ENCODE data around the gene SIGLEC11.
"Not testable (repeated sequence)": the region's sequence is repeated elsewhere in the genome, so short reads cannot be mapped to it uniquely, and the experiment has no call there.

SIGLEC11 gene, protein sequence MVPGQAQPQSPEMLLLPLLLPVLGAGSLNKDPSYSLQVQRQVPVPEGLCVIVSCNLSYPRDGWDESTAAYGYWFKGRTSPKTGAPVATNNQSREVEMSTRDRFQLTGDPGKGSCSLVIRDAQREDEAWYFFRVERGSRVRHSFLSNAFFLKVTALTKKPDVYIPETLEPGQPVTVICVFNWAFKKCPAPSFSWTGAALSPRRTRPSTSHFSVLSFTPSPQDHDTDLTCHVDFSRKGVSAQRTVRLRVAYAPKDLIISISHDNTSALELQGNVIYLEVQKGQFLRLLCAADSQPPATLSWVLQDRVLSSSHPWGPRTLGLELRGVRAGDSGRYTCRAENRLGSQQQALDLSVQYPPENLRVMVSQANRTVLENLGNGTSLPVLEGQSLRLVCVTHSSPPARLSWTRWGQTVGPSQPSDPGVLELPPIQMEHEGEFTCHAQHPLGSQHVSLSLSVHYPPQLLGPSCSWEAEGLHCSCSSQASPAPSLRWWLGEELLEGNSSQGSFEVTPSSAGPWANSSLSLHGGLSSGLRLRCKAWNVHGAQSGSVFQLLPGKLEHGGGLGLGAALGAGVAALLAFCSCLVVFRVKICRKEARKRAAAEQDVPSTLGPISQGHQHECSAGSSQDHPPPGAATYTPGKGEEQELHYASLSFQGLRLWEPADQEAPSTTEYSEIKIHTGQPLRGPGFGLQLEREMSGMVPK

DNA sequence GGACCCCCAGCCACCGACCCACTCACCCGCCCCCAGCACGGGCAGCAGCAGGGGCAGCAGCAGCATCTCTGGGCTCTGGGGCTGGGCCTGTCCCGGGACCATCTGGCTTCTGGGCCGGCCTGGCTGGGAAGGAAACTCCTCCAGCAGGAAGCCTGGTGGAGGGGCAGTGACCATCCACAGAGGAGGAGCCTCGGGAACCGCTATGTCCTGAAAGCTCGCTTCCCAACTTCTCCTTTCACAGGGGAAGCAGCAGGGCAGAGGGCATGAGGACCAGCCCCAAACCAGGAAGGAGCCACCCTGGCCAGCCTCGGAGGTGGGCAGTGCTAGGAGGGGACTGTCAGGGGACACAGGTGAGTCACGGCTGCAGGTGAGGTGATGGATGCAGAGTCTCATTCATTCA, at the start of gene SIGLEC11:
TSS of gene SIGLEC11 (minus strand) at position 193 of the 400 bp plus-strand sequence. CDS start at position 102, 91 bp downstream.
- not testable (repeated sequence) for DNase-seq

DNA sequence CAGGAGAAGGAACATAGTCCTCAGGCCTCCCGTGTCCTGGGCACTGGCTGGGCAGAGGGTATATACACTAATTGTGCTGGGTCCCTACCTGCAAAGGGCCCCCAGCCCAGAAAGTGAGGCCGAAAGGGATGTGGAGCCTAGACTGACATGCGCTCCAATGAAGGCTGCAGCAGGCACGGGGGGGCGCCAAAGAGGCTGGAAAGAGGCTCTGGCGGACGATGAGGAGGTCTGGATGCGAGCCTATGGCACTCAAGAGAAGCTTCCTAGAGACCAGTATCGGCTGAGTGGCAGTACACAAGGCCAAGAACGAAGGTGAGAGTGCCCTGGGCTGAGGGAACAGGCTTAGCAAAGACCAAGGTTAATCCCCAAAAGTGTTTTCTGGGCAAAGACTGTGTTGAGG, 47.6 kb upstream of the SIGLEC11 start:
- no peak for DNase-seq

DNA sequence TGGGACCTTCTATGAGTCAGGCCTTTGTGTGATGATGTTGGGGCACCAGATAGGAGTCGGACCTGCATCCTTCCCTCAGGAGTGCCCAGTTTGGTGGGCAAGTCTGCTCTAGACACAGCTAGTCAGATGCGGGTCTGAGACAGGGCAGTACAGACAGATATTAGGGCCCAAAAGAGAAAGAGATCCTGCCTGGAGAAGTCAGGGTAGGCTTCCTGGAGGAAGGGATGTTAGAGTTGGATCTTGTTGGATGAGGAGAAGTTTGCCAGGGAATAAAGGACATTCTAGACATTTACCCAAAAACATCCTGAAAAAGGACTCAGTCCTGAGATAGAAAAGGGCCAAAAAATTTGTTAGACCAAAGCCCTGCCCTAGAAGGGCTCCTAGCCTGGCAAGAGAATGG, 47.0 kb upstream of the SIGLEC11 start:
- DNase-seq = no peak

DNA sequence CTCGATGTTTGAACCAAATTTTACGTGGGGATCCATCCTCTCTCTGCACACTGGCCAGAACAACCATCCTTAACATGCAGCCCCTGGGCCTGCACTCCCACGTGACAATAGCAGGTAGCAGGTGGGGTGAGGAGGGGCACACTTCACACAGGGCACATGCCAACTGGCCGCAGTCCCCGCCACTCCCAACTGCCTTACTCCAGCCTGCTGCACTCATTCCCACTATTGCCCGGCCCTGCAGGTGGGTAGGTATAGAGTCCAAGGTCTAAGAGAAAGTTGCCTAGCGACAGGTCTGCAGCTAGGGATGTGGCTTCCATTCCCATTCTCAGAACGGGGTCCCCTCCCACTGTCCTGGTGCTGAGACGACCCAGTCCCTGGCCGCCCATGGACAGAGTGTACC, 46.2 kb upstream of the SIGLEC11 start:
- no peak for DNase-seq

DNA sequence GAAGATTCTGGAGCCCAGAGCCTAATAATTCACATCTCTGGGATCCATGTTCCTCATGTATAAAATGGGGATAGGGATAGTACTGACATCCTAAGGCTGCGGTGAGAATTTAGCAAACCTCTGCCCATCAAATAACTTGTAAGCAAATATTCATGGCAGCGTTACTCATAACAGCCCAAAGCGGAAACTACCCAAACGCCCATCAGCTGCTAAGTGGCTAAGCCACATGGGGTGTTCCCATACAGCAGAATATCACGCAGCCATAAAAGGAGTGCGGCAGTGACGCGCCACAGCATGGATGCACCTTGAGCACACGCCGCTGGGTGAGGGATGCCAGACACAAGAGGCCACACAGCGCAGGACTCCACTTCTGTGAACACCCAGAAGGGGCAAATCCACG, 44.5 kb upstream of the SIGLEC11 start:
- no peak for DNase-seq

DNA sequence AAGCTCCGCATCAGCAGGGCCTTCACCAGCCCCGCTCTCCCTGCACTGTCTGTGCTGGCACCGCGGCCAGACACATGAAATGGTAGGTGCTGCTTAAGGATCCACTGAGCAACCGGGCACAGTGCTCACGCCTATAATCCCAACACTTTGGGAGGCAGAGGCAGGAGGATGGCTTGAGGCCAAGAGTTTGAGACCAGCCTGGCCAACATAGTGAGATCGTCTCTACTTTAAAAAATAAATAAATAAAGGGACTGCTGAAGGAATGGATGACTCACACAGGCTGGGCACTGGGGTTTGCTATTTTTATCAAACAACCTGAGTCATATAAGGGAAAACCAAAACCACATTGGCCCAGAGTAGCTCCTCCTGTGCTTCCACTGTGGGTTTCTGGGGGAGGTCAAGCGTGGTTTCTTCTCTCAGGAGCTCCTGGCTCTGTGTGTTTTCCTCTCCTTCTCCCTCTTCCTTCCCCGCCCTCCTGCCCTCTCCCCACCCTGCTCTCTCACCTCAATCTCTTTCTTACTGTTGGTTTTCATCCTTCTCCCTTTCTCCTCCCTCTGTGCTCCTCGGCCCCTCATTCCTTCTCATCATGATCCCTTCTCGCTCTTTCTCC, 42.9 kb upstream of the SIGLEC11 start:
- peak in 1 of 2 donors; percentile 15 for DNase-seq

DNA sequence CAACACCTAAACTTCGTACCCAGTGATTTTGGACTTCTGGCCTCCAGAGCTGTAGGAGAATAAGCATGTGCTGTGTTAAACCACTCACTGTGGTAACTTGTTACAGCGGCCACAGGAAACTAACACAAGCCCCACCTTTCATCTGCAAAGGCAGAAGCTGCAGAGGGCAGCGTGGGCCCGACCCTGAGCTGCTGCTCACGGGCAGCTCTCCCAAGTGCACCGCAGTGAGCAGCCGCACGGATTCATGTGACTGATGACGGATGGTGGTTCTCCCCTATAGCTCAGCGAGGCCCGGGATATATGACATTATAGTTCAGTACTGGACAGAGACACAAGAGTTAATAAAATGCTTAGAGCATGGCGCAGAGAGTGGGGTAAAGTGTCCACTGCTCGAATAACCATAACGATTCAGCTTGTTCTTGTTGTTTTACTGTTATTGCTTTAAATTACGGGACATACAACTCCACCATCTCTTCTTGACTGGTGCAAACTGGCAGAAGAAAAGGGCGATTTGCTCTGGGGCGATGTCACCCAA, 42.3 kb upstream of the SIGLEC11 start:
- DNase-seq = no peak

DNA sequence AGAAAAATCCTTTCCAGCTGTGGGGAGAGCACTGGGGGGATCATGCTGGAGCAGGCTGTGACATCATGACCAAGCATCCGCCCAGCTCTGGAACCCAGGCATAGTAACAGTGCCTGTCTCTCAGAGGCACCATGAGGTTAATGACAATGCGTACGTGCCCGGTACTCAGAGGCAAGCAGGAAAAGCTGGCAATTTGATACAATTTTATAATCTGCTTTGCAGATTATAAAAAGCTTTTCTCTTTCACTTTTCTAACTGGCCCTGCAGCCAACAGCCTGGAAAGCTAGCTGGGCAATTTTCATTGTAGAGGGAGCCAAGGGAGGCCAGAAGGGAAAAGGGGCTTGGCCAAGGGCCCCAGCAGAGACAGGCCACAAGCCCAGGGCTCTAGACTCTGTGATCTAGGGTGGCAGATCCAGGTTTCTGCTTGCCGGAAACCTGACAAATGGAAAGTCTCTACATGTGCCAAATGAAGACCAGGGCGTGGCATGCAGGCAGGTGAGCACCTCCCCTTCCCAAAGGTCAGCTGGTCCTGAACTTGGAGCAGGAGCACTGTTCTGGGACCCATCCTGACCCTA, 41.5 kb upstream of the SIGLEC11 start:
- no peak for DNase-seq

DNA sequence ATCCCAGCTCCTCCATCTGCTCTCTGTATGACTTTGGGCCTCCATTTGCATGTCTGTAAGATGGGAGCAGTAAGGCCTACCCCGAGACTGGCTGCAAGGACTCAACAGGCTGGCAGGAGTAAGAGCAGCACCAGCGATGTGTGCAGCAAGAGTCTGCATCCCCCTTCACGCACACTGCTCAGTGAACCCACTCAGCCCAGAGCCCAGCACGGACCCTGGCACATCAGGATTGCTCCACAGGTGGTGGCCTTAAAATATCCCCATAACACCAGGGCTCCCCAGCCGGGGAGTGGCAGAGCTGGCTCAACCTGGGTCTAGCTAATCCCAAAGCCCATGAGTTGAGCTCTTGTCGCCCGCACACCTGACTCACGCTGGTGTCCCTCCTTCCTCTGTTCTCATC, 40.8 kb upstream of the SIGLEC11 start:
- DNase-seq = no peak

DNA sequence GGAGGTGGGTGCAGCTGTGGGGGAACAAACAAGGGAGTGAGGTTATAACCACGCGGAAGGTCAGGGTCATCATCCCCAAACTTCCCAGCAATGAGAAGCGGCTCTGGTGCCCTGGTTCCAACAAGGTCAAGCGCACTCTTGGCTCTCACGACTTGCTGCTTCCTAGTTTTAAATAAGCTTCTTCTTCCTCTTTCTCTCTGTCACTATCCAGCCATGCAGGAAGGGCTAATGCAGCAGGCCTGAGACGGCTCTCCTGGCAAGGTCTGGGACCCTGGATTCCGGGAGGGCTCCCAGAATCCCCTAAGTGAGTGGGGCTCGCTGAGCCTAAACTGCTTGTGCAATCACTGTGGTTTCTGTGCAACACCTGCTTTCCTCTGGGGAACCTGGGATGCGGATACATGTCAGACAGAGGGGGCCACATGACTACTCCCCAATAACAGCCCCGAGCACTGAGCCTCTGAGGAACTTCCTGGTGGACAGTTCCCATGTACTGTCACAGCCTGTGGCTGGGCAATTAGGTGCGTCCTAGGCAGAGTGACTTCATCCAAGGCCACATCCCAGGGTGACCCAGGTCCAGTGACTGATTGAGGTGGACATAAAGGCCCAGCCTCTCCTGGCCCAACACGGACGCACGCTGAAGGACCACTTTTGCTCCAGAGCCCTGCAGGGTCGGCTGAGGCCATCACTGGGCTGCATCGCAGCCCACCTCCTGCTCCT, 40.0 kb upstream of the SIGLEC11 start:
- no peak for DNase-seq

DNA sequence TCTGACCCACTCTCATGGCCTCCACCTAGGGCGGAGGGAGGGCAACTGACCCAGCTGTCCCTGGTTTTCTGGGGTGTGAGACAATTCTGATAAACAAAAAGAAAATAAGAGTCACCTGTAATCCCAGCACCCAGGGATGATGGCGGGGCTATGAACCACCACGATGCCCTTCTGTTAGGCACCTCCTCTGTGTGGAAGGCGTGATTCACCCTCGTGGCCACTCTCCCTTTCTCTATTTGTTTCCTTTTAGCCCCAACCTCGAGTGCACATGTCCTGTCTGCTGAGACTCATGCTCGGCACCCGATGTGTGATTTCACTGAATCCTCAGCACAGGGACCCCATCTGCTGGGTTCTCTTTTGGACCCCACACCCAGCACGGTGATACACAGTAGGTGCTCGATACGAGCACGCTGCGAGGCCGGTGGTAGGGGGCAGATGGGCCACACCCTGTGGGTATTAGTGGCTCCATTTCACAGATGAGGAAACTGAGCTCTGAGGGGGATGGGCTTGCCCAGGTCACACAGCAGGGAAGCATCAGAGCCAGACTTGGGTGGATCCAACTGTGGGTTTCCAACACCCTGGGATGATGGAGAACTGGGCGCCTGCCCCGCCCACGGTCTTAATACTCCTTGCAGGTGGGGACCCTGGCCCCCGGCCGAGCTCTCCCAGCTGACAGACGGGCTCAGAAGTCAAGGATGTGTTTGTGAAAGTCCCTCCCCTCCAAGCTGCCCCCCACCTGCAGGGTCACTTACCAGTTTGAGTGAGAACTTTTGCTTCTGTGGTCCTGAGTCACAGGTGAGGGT, 39.3 kb upstream of the SIGLEC11 start:
- DNase-seq = no peak

DNA sequence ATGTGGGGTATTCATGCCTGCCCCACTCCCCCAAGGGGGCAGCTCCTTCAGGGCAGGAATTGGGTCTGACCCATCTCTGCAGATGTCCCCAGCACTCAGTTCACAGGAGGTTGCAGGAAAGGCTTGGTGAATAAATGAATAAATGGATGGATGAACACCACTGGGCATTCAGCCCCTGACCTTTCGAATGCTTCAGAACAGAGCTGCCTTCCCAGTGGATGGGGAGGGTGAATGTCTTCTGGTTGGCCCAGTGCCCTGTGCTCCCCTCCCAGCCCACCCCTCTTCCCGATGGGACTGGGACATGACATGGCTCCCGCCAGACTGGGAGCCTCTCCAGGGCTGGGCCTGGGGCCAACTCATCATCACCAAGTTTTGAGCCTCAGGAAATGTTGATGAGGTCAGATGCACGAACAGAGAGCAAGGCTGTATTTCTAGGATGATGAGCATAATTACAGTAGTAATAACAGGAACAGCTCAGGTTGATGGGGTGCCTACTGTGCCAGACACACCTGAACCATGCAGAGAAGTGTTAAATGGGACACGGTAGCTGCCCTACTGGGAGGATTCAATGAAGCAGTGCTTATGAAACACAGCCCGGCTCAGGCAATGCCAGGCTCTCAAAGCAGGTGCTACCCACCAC, 38.5 kb upstream of the SIGLEC11 start:
- no peak for DNase-seq

DNA sequence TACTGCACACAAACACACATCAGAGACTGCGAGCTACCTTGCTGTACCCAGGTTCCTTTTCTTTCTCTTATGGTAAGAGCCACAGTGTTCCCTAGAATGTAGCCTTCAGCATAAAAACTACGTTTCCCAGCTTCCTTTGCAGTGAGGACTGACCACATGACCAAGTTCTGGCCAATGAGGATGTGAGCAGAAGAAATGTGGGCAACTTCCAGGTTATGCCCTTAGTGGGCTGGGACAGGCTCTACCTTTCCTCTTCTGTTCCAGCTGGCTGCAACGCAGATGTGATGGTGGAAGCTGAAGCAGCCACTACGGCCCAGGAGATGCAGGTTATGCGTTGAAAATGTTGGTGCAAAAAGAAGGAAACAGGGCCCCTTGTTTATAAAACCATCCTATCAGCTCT, 36.7 kb upstream of the SIGLEC11 start:
- no peak for DNase-seq

DNA sequence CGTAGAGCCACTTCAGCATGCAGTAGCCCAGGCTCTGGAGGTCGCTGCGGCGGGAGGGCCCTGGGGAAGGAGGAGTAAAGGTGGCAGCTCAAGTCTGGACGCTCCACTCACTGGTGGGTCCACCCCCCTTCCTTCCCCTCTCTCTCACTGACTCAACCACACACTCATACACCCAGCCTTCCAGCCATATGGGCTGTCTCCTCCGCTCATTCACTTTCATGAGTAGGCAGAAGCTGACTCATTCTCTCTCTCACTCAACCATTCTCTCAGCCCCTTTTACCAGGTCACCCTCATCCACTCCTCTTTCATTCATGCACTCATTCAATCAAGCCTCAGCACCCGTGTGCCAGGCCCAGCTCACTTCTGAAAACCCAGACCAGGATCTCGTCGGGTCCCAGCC, 27.5 kb upstream of the SIGLEC11 start:
- DNase-seq = no peak

DNA sequence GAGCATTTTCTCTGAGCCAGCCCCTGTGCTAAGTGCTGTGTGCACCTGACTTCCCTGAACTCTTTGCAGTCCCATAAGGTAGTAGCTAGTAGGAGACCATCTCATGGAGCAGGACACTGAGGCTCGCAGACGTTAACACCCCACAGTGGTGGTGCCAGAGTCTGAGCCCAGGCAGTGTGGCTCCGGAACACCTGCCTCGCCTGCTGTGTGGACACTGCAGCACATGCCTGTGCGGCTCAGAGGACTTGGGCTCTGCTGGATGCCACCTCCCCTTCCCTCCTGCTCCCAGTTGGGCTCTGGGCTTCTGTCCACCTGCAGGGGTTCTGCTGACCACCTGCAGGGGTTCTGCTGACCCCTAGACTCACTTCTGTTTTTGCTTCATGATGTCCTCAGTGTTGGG, 27.0 kb upstream of the SIGLEC11 start:
- DNase-seq = no peak

DNA sequence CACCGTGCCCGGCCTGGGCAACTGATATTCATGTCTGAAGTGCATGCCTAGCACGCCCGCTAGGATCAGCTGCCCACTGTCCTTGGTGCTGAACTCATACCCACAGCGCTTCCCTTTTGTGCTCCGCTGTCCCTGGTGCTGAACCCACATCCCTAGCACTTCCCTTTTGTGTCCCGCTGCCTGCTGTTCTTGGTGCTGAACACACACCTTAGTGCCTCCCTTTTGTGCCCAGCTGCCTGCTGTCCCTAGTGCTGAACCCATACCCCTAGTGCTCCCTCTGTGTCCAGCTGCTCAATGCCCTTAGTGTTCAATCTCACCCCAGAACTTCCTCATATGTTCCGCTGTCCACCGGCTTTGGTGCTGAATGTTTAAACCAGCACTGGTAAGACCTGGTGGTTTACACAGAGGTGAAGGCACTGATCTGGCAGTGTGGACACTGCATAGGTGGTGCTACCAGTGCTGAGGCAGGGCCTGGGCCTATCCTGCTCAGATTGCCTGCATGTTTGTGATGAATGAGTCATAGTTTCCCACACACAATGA, 26.3 kb upstream of the SIGLEC11 start:
- DNase-seq = peak; percentile 61 to 72

DNA sequence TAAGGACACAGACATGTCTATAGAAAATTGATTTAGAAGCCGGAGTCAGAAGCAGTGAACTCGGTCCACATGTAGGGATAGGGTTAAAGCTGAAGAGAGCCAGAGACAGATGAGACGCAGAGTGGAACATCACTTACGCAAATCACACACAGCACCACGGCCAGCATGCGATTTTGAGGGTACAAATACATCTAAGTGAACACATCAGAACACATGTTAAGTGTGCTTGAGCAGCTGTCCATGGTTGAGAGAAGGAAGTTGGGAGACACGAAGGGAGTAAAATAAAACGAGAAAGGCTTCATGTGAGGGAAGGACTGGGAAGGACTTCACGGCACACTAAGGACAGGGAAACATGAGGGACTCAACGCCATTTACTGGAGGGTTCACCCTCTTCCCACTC, 25.4 kb upstream of the SIGLEC11 start:
- no peak for DNase-seq

DNA sequence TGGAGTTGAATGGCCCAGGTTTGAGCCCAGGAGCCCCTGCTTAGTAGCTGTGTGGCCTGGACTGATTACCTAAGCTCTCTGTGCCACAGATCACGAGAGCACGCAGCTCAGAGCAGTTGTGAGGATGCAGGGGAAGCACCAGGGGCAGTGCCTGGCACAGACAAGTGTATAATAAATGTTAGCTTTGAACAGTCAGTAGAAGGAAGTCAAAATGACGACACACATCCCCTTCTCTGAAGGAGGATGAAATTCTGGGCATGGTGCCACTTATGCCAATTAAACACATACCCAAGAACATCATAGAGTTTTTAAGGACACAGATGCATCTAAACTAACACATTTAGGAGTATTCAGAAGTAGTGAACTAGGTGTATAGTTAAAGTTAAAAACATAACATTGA, 24.9 kb upstream of the SIGLEC11 start:
- no peak for DNase-seq

DNA sequence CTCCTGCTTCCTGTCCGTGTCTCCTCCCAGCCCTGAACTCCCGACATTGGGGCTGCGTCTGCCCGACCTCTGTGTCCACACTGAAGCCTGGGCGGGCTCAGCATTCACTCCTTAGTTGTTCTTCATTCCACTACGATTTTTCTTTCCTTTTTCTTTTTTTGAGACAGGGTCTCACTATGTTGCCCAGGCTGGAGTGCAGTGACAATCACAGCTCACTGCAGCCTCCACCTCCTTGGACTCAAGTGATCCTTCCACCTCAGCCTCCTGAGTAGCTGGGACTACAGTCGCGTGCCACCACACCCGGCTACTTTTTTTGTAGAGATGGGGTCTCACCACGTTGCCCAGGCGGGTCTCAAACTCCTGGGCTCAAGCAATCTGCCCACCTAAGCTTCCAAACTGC, 23.5 kb upstream of the SIGLEC11 start:
- DNase-seq = no peak

DNA sequence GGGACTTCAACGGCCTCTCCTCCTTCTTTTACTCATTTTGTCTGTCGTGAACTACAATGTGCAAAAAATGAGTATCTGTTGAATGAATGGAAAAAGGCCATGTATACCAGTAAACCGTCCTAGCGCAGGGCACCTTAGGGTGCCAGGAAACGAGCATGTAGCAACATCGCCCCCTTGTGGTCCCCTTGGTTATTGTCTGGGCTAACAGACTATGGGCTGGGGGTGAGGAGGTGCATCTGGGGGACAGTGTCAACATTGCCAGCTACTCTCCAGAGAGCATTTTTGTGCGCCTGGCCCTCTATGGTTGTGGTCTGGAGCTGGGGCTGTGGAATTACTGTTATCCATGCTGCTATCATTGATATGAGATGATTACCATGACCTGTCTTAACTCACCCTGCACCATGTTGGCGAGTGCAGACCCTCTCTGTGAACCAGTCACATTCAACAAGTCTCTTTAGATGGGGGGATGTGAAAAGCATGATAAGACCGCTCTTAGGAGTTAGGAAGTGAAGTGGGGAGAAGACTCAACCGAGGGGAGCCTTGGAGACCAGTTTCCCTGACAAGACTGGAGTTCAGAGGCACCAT, 22.8 kb upstream of the SIGLEC11 start:
- peak; percentile 75 to 84 for DNase-seq
